ENCODE results near the gene NEMP1. TPM values are rescaled to one million over a fixed set of nuclear protein-coding genes. Genes with fewer than 3 reads are reported as not detected.

NEMP1 gene
- total RNA-seq, 4 donors from 2014 or later: 8.5 to 10.4 (median 9.6) TPM

GRCh38 chr12:57066245-57066644 is 12.3 kb downstream of the NEMP1 start:
- TF ChIP-seq CTCF (IDR thresholded peaks at IDR 0.05; ENCODE audit: low read depth): no peak

- TF ChIP-seq CTCF (IDR thresholded peaks at IDR 0.05; ENCODE audit: low read depth): no peak
Measured at GRCh38 chr12:57063991-57064685, 14.5 kb downstream of the NEMP1 start.

GRCh38 chr12:57058454-57058853 is 20.1 kb downstream of the NEMP1 start:
- TF ChIP-seq CTCF (IDR thresholded peaks at IDR 0.05; ENCODE audit: low read depth): no peak

- no peak for TF ChIP-seq CTCF (IDR thresholded peaks at IDR 0.05; ENCODE audit: low read depth)
Measured at GRCh38 chr12:57057067-57057751, 21.4 kb downstream of the NEMP1 start.

- no peak for TF ChIP-seq CTCF (IDR thresholded peaks at IDR 0.05; ENCODE audit: low read depth)
Measured at GRCh38 chr12:57055824-57056223, 22.8 kb downstream of the NEMP1 start.

GRCh38 chr12:57051011-57051410 is 27.6 kb downstream of the NEMP1 start:
- no peak for TF ChIP-seq CTCF (IDR thresholded peaks at IDR 0.05; ENCODE audit: low read depth)

GRCh38 chr12:57049890-57050289 is 28.7 kb downstream of the NEMP1 start, which contains the start of gene MYO1A:
Gene MYO1A, minus strand, starts transcription at chr12:57050129. Its CDS starts 1,806 bp downstream, at chr12:57048323.
- TF ChIP-seq CTCF (IDR thresholded peaks at IDR 0.05; ENCODE audit: low read depth): no peak
